Fibroblast of mammary gland (primary cell): Measurements from ENCODE around the gene SLC25A51.
A peak's percentile ranks its signal among the peaks of the same experiment; 100 is the strongest.

Source experiments
- DNase-seq: peaks from one replicate; pipeline ENCODE4 v3.0.0-alpha.2; 2010; ENCODE audit warnings: low read depth
- H3K4me3 ChIP-seq: 2 replicates; pipeline ENCODE4 v1.5.1; 2011; ENCODE audit warnings: low read depth, mild to moderate bottlenecking, low read length, moderate library complexity; ENCODE audit not compliant: control insufficient read depth
- TF ChIP-seq, protein P1 (sequence below): conservative IDR thresholded peaks from 2 replicates; pipeline ENCODE4 v1.5.1; 2011; ENCODE audit warnings: low read depth, low read length, inconsistent platforms; ENCODE audit not compliant: control insufficient read depth, insufficient read depth

Gene SLC25A51

DNA sequence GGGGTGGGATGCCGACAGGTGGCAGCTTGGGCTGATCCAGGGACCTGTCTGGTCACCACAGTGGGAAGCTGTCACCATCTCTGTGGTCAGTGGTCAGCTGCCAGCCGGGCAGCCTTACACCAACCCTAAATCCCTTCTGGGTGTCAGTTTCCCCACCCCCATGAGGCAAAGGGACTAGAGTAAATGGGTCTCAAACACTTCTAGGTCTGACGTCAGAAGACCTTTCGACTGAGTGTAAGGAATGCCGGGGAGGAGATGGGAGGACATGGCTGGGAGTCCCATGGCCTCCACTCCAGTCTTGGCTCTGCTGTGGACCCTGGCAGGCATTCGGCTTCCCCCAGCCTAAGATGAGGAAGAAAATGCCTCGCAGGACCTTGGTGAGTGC is 40.3 kb upstream of the SLC25A51 start:
- DNase-seq, result peak; percentile 17
- TF ChIP-seq, protein P1, sequence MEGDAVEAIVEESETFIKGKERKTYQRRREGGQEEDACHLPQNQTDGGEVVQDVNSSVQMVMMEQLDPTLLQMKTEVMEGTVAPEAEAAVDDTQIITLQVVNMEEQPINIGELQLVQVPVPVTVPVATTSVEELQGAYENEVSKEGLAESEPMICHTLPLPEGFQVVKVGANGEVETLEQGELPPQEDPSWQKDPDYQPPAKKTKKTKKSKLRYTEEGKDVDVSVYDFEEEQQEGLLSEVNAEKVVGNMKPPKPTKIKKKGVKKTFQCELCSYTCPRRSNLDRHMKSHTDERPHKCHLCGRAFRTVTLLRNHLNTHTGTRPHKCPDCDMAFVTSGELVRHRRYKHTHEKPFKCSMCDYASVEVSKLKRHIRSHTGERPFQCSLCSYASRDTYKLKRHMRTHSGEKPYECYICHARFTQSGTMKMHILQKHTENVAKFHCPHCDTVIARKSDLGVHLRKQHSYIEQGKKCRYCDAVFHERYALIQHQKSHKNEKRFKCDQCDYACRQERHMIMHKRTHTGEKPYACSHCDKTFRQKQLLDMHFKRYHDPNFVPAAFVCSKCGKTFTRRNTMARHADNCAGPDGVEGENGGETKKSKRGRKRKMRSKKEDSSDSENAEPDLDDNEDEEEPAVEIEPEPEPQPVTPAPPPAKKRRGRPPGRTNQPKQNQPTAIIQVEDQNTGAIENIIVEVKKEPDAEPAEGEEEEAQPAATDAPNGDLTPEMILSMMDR, result no peak
- H3K4me3 ChIP-seq, result no peak overlapping the region

DNA sequence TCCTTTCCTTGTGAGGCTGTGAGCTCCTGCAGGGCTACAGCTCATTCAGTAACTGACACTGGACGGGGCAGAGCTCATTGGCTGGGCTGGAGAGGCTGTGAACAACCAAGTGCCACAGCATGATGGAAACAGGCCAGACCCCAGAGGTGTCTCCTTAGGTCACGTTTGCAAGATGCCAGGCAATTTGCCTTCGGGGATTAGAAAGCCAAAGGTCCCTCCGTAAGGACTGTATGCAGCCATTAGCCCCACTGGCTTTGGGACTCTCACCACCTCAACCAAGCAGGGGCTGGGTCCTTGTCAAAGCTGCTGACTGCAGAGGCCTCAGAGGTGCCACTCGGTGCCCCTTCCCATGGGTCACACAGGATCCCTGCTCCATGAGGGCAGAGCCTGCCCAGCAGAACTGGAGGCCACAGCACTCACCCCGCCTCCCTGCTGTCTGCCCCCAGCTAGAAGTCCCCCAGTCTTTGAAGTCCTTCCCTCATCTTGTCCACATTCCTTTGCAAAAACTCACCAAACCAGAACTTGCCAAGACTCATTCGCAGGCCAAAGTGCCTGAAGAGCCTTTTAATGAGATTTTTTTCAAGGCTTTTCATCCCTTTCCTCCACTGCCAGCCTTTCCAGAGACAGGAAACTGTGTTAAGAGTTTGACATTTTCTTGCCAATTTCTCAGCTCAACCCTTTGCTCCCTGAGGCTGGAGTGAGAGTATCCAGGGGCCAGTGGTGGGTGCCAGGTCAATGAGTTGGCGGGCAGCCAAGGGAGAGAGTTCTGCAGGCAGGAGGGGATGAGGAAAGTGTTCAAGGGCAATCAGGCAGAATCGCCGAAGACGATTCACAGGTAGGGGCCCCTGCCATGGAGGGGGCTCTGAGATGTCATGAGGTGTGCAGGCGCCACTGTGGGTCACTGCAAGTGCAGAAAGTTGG is 39.7 kb upstream of the SLC25A51 start:
- H3K4me3 ChIP-seq, result no peak overlapping the region
- DNase-seq, result peak; percentile 91
- TF ChIP-seq, protein P1, result no peak

DNA sequence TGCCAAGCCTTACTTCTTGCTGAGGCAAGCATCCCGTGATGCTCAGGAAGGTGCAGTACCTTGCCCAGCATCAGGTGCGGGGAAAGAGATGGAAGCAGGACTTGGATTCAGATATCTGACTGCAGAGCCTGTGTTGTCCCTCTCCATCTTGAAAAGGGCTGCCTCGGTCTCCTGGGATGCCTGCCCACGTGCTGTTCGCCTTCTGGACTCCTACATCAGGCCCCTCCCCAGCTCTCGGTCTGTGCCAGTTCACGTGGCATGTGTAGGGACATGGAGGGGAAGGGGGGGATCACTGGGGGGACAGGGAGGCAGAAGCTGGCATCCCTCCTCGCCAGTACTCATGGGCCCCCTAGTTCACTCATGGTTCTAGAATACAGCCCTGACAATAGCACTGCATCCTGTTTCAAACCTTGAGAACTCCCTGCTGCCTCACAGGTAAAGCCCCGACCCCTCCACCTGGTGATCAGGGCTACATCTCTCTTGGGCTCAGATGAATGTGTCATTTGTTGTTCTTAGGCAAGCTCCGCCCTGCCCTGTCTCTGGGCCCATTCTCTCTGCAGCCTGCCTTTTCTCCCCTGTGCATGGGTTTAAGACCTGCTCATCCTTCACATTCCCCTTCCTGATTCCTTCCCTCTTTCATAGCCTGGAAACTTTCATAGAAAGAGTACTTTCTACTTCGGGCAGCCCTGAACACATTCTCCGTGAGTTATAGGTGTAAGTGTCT is 38.9 kb upstream of the SLC25A51 start:
- TF ChIP-seq, protein P1, result no peak
- H3K4me3 ChIP-seq, result no peak overlapping the region
- DNase-seq, result no peak

DNA sequence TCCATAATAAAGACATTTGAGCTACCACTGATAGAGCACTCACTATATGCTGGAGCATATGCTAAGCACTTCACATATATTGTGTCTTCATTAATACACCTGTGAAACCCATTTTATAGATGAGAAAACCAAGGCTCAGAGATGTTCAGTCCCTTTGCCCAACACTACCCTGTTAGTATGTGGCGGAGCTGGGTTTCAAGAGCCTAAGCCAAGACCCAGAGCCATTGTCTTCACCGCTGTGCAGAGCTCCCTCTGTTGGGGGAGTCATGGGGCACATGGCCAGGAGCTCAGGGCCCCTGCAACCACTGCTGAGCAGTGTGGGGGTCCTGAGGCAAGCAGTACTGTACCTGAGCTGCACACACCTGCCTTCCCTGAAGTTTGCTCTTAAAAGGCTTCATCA is 37.3 kb upstream of the SLC25A51 start:
- TF ChIP-seq, protein P1, result no peak
- no peak overlapping the region for H3K4me3 ChIP-seq
- no peak for DNase-seq

DNA sequence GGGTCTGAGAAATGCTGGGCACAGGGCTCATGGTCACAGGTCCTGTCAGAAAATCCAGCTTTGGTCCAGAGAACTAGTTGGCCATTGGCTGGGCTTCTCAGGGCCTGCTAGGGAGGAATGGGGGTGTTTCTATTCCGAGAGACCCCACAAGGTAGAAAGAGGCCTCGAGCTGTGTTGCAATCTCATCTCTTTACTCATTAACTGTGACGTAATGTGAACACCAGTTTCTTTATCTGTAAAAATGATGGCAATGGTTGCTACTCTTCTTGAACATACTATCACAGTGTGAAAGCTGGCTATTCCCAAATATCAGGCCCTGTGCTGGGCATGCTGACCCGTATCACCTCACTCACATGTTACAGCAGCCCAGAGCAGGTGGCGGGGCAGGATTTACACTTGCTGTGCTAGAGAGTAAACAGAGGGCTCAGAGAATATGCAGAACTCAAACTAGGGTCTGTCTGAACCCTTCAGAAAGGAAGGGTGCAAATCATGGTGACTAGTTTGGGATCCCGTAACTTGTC is 35.7 kb upstream of the SLC25A51 start:
- DNase-seq, result peak; percentile 24
- H3K4me3 ChIP-seq, result no peak overlapping the region
- TF ChIP-seq, protein P1, result no peak

DNA sequence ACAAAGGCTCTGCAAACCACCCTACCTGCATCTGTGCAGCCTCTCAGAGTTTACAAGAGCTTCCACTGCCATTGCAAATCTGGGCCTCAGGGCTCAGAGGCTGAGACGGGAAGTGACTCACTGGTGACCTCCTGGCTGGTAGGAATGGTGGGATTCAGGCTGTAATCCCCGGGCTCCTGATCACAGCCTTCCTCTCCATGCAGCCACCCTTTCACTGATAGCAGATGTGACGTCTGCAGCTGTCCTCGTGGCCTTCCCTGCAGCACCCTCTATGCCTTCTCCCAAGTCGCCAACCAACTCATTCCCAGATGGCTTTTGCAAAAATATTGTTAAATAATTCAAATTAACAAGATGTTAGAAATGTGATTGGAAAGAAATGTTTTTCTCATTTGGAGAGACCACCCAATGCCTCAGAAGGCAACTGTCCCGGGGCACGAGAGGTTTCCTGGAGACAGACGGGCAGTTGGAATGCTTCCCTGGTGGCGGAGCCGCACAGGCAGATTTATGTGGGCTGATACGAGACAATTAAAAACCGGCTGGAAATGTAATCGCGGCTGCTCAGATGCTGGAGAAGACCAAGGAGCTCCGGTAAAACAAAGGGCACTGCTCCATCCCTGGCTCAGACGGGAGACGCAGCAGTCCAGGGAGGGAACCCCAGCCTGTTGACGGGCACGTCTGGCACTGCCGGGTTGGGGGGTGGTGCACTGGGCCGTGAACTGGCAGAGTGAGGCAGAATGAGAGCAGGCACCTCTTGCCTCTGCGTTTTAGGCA is 34.4 kb upstream of the SLC25A51 start:
- DNase-seq, result peak; percentile 83
- TF ChIP-seq, protein P1, result no peak
- H3K4me3 ChIP-seq, result no peak overlapping the region
